ENCODE results near the gene ISG20. TPM values are rescaled to one million over a fixed set of nuclear protein-coding genes. Genes with fewer than 3 reads are reported as not detected.

ISG20 gene
- total RNA-seq, 6 donors from 2014 or later, result 41.3 to 119 (median 67.0) TPM

DNA sequence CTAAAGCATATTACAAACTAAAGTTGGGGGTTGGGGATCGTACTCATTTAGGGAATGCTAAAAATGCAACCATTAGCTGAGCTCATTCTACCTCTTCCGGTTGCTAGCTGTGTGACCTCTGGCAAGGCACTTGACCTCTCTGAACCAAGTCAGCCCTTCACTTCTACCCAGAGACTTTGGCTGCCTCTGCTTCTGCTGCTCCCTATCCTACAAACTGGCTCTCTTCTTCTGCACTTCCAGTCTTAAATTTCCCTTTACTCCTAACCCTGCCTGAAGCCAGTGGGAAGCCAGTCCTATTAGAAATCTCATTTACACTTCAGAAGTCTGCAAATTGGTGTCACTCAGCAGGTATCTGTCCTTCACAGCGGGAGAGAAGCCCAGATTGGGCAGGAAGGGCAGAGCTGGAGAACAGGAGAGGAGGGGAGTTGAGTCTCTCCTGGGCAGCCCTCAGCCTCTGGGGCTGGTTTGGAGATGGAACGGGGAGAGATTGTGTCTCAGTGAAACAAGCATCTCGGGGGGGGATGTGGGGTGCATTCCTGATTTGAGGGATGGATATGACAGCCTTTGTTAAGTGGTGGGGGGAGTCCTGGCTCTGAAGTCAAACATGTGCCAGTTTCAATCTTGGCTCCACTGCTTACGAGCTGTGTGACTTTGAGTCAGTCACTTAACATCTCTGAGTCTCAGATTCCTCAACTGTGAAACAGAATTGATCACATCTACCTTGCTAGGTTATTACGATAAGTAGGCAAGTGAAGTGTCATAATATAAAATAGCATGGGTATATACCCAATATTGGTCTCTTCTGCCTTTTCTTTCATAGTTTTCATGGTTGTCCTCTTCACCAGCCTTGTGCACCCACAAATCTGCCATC lies 25.5 kb upstream of the ISG20 start:
- Histone ChIP-seq H3K4me3 (no peak overlapping the region), H3K36me3 (no peaks in the 10 kb centered on the region), H3K9me3 (no peaks in the 10 kb centered on the region), H3K4me1 (no peaks in the 10 kb centered on the region), H3K27ac (no peak overlapping the region), H3K27me3 (no peaks in the 10 kb centered on the region)
- no peak for DNase-seq
- 43 to 66% methylated on average over 6 to 7 of the region's 7 CpGs for WGBS, 2 donors
- ATAC-seq (ENCODE audit: low FRiP score in 2 of 2), result no peak
- TF ChIP-seq POLR2A (IDR thresholded peaks at IDR 0.05) (no peak), POLR2AphosphoS5 (IDR thresholded peaks at IDR 0.05) (no peak), EP300 (IDR thresholded peaks at IDR 0.05) (no peak)
- TF ChIP-seq, protein P1, sequence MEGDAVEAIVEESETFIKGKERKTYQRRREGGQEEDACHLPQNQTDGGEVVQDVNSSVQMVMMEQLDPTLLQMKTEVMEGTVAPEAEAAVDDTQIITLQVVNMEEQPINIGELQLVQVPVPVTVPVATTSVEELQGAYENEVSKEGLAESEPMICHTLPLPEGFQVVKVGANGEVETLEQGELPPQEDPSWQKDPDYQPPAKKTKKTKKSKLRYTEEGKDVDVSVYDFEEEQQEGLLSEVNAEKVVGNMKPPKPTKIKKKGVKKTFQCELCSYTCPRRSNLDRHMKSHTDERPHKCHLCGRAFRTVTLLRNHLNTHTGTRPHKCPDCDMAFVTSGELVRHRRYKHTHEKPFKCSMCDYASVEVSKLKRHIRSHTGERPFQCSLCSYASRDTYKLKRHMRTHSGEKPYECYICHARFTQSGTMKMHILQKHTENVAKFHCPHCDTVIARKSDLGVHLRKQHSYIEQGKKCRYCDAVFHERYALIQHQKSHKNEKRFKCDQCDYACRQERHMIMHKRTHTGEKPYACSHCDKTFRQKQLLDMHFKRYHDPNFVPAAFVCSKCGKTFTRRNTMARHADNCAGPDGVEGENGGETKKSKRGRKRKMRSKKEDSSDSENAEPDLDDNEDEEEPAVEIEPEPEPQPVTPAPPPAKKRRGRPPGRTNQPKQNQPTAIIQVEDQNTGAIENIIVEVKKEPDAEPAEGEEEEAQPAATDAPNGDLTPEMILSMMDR (IDR thresholded peaks at IDR 0.05), result no peak

DNA sequence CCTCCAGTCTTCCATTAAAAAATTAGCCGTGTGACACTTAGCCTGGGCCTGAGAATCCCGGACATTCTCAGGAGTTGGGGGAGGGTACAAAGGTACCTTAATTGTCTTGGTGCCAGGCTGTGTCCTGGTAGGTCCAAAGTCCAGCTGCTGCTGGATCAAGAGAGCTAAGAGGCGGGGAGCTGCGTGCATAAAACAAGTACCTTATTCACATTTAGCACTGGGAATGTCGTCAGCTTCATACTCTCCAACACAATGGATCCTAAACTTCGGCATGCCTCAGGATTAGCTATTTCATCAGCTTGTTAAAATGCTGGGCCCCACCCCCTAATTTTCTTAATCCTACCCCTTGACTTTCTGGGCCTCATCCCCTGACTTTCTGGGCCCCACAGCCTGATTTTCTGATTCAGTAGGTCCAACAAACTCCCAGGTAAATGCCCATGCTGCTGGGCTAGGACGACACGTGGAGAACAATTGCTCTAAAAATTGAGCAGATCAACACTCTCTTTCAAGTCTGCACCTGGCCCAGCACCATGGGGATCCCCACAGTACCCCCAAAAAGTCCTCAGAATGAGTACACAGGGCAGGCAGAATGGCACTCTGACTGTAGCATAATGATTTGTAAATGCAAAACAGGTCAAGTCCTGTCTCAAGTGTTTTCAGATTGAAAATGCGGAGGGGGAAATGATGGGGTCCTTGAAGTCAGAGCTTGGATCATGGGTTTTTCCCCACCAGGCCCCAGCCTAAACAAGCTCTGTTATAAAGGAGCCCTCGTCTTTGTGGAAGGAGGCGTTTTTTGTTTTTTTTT lies 23.3 kb upstream of the ISG20 start:
- H3K4me1 ChIP-seq, result no peaks in the 10 kb centered on the region
- TF ChIP-seq, protein P1 (IDR thresholded peaks at IDR 0.05), result no peak
- TF ChIP-seq POLR2A (IDR thresholded peaks at IDR 0.05) (no peak), EP300 (IDR thresholded peaks at IDR 0.05) (no peak), POLR2AphosphoS5 (IDR thresholded peaks at IDR 0.05) (no peak)
- DNase-seq, result no peak
- H3K27ac ChIP-seq, result no peak overlapping the region
- H3K9me3 ChIP-seq, result no peaks in the 10 kb centered on the region
- no peak for ATAC-seq (ENCODE audit: low FRiP score in 2 of 2)
- H3K36me3 ChIP-seq, result no peaks in the 10 kb centered on the region
- no peaks in the 10 kb centered on the region for H3K27me3 ChIP-seq
- 73 to 78% methylated on average over 11 of the region's 11 CpGs for WGBS, 2 donors
- no peak overlapping the region for H3K4me3 ChIP-seq

DNA sequence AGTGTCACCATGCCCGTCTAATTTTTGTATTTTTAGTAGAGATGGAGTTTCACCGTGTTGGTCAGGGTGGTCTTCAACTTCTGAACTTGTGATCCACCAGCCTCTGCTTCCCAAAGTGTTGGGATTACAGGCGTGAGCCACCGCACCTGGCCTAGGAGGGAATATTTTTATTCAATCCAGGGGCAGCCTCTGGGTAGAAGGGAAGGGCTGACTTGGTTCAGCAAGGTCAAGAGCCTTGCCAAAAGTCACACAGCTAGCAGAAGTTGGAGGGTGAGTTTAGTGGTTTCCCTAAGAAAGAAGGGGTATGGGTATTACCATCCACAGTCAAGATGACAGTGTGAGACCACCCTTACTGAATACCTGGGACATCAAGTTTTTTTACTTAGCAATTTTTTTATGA lies 22.6 kb upstream of the ISG20 start:
- DNase-seq (no peak), ATAC-seq (ENCODE audit: low FRiP score in 2 of 2) (no peak)
- H3K9me3 ChIP-seq, result no peaks in the 10 kb centered on the region
- H3K4me3 ChIP-seq, result no peak overlapping the region
- no peaks in the 10 kb centered on the region for H3K36me3 ChIP-seq
- WGBS, 2 donors, result 83 to 84% methylated on average over 4 of the region's 4 CpGs
- peaks cover 3 to 5% (median 4%) of the 10 kb centered on the region in 4 donors for H3K4me1 ChIP-seq
- H3K27me3 ChIP-seq, result no peaks in the 10 kb centered on the region
- TF ChIP-seq POLR2A (IDR thresholded peaks at IDR 0.05) (no peak), EP300 (IDR thresholded peaks at IDR 0.05) (no peak), POLR2AphosphoS5 (IDR thresholded peaks at IDR 0.05) (no peak)
- TF ChIP-seq, protein P1 (IDR thresholded peaks at IDR 0.05), result no peak
- no peak overlapping the region for H3K27ac ChIP-seq

DNA sequence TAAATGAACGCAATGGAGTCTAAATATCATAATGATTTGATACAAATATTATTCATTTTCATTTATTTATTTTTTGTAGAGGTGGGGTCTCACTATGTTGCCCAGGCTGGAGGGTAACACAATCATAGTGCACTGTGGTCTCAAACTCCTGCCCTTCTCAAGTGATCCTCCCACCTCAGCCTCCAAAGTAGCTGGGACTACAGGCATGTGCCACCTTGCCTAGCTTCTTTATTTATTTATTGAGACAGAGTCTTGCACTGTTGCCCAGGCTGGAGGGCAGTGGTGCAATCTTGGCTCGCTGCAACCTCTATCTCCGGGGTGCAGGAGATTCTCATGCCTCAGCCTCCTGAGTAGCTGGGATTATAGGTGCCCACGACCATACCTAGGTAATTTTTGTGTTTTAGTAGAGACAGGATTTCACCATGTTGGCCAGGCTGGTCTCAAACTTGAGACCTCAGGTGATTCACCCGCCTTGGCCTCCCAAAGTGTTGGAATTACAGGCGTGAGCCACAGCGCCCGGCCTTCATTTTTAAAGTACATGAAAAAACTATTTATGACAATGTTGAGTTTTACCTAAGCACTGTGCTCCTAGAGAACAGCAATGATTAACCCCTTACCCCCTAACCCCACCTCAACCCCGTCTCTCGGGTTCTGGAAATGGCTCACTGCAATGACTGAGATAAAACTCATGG lies 21.6 kb upstream of the ISG20 start:
- ATAC-seq (ENCODE audit: low FRiP score in 2 of 2), result no peak
- TF ChIP-seq, protein P1 (IDR thresholded peaks at IDR 0.05), result no peak
- no peak for TF ChIP-seq EP300 (IDR thresholded peaks at IDR 0.05)
- H3K27me3 ChIP-seq, result no peaks in the 10 kb centered on the region
- H3K9me3 ChIP-seq, result no peaks in the 10 kb centered on the region
- no peak overlapping the region for H3K4me3 ChIP-seq
- H3K27ac ChIP-seq, result no peak overlapping the region
- peaks cover 6 to 12% (median 9%) of the 10 kb centered on the region in 4 donors for H3K4me1 ChIP-seq
- DNase-seq, result no peak
- WGBS, 2 donors, result 88 to 96% methylated on average over 10 of the region's 10 CpGs
- no peaks in the 10 kb centered on the region for H3K36me3 ChIP-seq
